Heart left ventricle (tissue), 16 donors: Measurements from ENCODE around the gene NPAS2. TPM values are rescaled to one million over a fixed set of nuclear protein-coding genes. Genes with fewer than 3 reads are reported as not detected.
A peak's percentile ranks its signal among the peaks of the same experiment; 100 is the strongest.

ENCODE experiments used
- ATAC-seq, 4 donors: fragments of 200-7000 bp; cut with Tn5 transposase; one replicate each; pipeline ENCODE4 v1.9.1; 2020 to 2022; ENCODE audit warnings: moderate library complexity in 4 of 4, mild to moderate bottlenecking in 3 of 4, moderate number of reproducible peaks in 1 of 4
- DNase-seq, 5 donors: peaks; one replicate each; pipeline ENCODE4 v3.0.0-alpha.2; 2020
- H3K27ac ChIP-seq, 12 donors: fragments of 200-600 bp; sonication (generic) in 4 of 12; one replicate each; pipeline versions ENCODE4 v1.5.0 to v1.8.0; 2016 to 2022; ENCODE audit warnings: mild to moderate bottlenecking in 2 of 12
- H3K27me3 ChIP-seq, 9 donors: fragments of 200-600 bp; sonication (generic) in 2 of 9; one replicate each; pipeline versions ENCODE4 v1.5.1 to v1.8.0; 2016 to 2022; ENCODE audit warnings: mild to moderate bottlenecking in 3 of 9
- H3K36me3 ChIP-seq, 9 donors: fragments of 200-600 bp; sonication (generic) in 2 of 9; one replicate each; pipeline versions ENCODE4 v1.5.0 to v1.8.0; 2018 to 2022; ENCODE audit warnings: mild to moderate bottlenecking in 2 of 9
- H3K4me1 ChIP-seq, 12 donors: fragments of 200-600 bp; sonication (generic) in 4 of 12; one replicate each; pipeline versions ENCODE4 v1.5.0 to v1.8.0; 2016 to 2022; ENCODE audit warnings: mild to moderate bottlenecking in 3 of 12
- H3K4me3 ChIP-seq, 12 donors: fragments of 200-600 bp; sonication (generic) in 4 of 12; one replicate each; pipeline versions ENCODE4 v1.5.0 to v1.8.0; 2017 to 2022; ENCODE audit warnings: mild to moderate bottlenecking in 9 of 12, moderate library complexity in 4 of 12
- H3K9me3 ChIP-seq, 12 donors: fragments of 200-600 bp; sonication (generic) in 4 of 12; one replicate each; pipeline versions ENCODE4 v1.5.0 to v1.8.0; 2016 to 2022; ENCODE audit warnings: mild to moderate bottlenecking in 1 of 12
- POLR2A ChIP-seq, 2 donors: fragments of 450-650 bp; IDR thresholded peaks; one replicate each; pipeline ENCODE4 v1.6.1; 2017; ENCODE audit warnings: antibody characterized with exemption in 2 of 2, mild to moderate bottlenecking in 2 of 2, moderate library complexity in 2 of 2
- WGBS, 4 donors: extraction: QIAGEN DNeasy Blood & Tissue Kit in 2 of 4; methylation state at CpG; one replicate each; pipeline versions ENCODE4 v1.1.5 to v1.1.7; 2013 to 2018; 5-methylcytosine and 5-hydroxymethylcytosine counted together
- intact Hi-C, 10 donors: fragments of 100-400 bp; cut with DNase I; formaldehyde crosslinking; loops; one replicate each; pipeline versions ENCODE4 v1.11.1 to v1.14.2; 2022
- polyA plus RNA-seq, 2 donors: library from polyadenylated mRNA; stranded (reverse); fragments of 200-250 nt; gene quantifications; one replicate each; pipeline ENCODE4 v1.2.3, GENCODE V29; 2013
- total RNA-seq, 9 donors: library from RNA; depleted of rRNA in 2 of 9; stranded (reverse); fragments of >200 nt in 2 of 9; fragmentation: NEBNext Ultra II Directional in 3 of 9; extraction: Animal tissue kit (Norgen Biotek cat#: 25700) in 3 of 9; gene quantifications; one replicate each; pipeline versions ENCODE4 v1.1.0 to v1.2.4, GENCODE V29; 2016 to 2023
- TF ChIP-seq, protein P1 (sequence below), 12 donors: fragments of 200-600 bp; sonication (generic) in 4 of 12; IDR thresholded peaks; one replicate each; pipeline versions ENCODE4 v1.5.0 to v1.8.0; 2018 to 2022; ENCODE audit warnings: antibody characterized with exemption in 12 of 12, mild to moderate bottlenecking in 5 of 12
- donor health status: ischemic (EF 13 %, LVEDD 7.1; RV severe dilation, severe dysfunction).
- donor health status: healthy with polysubstance abuse.
- donor health status: DM: no; HTN: yes; CAD: no.
- donor health status: DM: no; HTN: no; CAD: no.
- donor health status: ischemic (EF 25% LVEDD 6.9; RV normal size, moderate dysfunction).
- donor health status: ischemic (EF 25% LVEDD 5.7; RV mildly dilated, moderate dysfunction).
- donor health status: healthy.
- donor health status: DM: yes; HTN: yes; CAD: no.
- donor health status: ischemic (EF 35%, LVEDD 5.7; RV mildly dilated, moderate dysfunction).
- donor health status: nonischemic (EF 11% LVEDD 7.7; RV severe dilation, severe dysfunction).
- donor health status: DM: yes; HTN: yes; CAD: no.
- donor health status: PGD.
- donor health status: ischemic (EF 29% LVEDD 5.4; RV normal size, mild dysfunction).
- donor health status: nonischemic (EF 23%, LVEDD 6.1; RV moderate dilation, normal function).

NPAS2 gene
- total and polyA plus RNA-seq, 11 donors: 28.2 to 144 (median 43.3) TPM

- H3K27me3 ChIP-seq: no peaks in the 10 kb centered on the region
- intact Hi-C loops: loop anchor here in 7 of 10 donors (5.0 to 10.0 kb wide), 3 partner anchors 141 to 196 kb away; partner anchors contain the start of gene TBC1D8 (in 1 of the 7)
- TF ChIP-seq, protein P1, sequence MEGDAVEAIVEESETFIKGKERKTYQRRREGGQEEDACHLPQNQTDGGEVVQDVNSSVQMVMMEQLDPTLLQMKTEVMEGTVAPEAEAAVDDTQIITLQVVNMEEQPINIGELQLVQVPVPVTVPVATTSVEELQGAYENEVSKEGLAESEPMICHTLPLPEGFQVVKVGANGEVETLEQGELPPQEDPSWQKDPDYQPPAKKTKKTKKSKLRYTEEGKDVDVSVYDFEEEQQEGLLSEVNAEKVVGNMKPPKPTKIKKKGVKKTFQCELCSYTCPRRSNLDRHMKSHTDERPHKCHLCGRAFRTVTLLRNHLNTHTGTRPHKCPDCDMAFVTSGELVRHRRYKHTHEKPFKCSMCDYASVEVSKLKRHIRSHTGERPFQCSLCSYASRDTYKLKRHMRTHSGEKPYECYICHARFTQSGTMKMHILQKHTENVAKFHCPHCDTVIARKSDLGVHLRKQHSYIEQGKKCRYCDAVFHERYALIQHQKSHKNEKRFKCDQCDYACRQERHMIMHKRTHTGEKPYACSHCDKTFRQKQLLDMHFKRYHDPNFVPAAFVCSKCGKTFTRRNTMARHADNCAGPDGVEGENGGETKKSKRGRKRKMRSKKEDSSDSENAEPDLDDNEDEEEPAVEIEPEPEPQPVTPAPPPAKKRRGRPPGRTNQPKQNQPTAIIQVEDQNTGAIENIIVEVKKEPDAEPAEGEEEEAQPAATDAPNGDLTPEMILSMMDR (IDR thresholded peaks at IDR 0.05): no peak
- TF ChIP-seq POLR2A (IDR thresholded peaks at IDR 0.05): no peak
- WGBS, 4 donors: 85 to 89% (median 87%) methylated on average over 10 of the region's 10 CpGs
- H3K27ac ChIP-seq: no peak overlapping the region
- peaks cover 0 to 87% (median 57%) of the 10 kb centered on the region in 9 donors for H3K36me3 ChIP-seq
- ATAC-seq: no peak
- no peak overlapping the region for H3K4me3 ChIP-seq
- peaks cover 0 to 8% (median 0%) of the 10 kb centered on the region in 12 donors for H3K4me1 ChIP-seq
- DNase-seq: no peak
- H3K9me3 ChIP-seq: no peaks in the 10 kb centered on the region
Observed at GRCh38 chr2:101011152-101011551, 191.2 kb downstream of the NPAS2 start.

DNA sequence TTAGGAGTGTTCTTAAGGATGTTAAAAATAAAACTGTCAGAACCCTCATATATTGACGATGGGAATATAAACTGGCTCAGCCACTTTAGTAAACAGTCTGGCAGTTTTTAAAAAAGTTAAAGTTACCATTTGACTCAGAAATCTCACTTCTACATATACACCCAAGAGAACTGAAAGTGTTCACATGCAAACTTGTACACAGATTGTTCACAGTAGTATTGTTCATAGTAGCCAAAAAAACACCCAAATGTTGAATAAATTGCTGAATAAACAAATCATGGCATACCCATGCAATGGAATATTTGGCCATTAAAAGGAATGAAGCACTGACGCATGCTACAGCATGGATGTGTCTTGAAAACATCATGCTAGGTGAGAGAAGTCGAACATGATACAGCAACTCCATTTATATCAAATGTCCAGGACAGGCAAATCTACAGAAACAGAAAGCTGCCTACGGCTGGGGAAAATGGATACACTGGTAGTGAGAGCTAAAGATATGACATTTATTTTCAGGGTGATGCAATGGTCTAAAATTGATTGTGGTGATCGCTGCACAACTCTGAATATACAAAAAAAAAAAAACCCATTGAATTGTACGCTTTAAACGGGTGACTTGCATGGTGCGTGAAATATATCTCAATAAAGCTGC lies 192.2 kb downstream of the NPAS2 start:
- Histone ChIP-seq H3K4me3 (no peak overlapping the region), H3K27ac (no peak overlapping the region), H3K36me3 (peaks cover 0 to 79% (median 47%) of the 10 kb centered on the region in 9 donors), H3K4me1 (peaks cover 0 to 8% (median 0%) of the 10 kb centered on the region in 12 donors), H3K9me3 (no peaks in the 10 kb centered on the region), H3K27me3 (no peaks in the 10 kb centered on the region)
- DNase-seq (no peak), ATAC-seq (no peak)
- 59 to 71% (median 63%) methylated on average over 8 of the region's 8 CpGs for WGBS, 4 donors
- TF ChIP-seq POLR2A (IDR thresholded peaks at IDR 0.05): no peak
- TF ChIP-seq, protein P1 (IDR thresholded peaks at IDR 0.05): no peak
- intact Hi-C loops: loop anchor here (1.0 to 10.0 kb wide), 6 partner anchors 140 to 195 kb away; partner anchors contain the start of gene TBC1D8 (in 1 of the 10)

GRCh38 chr2:101012706-101013181 lies 192.8 kb downstream of the NPAS2 start:
- Histone ChIP-seq H3K27ac (no peak overlapping the region), H3K9me3 (no peaks in the 10 kb centered on the region), H3K4me1 (peaks cover 0 to 8% (median 0%) of the 10 kb centered on the region in 12 donors), H3K27me3 (no peaks in the 10 kb centered on the region), H3K4me3 (no peak overlapping the region), H3K36me3 (peaks cover 0 to 79% (median 41%) of the 10 kb centered on the region in 9 donors)
- 38 to 48% (median 45%) methylated on average over 5 of the region's 5 CpGs for WGBS, 4 donors
- intact Hi-C loops: loop anchor here (1.0 to 10.0 kb wide), 6 partner anchors 140 to 195 kb away; partner anchors contain the start of gene TBC1D8 (in 1 of the 10)
- DNase-seq: no peak
- peak in 1 of 4 donors; percentile 40 for ATAC-seq
- TF ChIP-seq POLR2A (IDR thresholded peaks at IDR 0.05): no peak
- TF ChIP-seq, protein P1 (IDR thresholded peaks at IDR 0.05): peak; percentile 67 to 89 (median 82)

DNA sequence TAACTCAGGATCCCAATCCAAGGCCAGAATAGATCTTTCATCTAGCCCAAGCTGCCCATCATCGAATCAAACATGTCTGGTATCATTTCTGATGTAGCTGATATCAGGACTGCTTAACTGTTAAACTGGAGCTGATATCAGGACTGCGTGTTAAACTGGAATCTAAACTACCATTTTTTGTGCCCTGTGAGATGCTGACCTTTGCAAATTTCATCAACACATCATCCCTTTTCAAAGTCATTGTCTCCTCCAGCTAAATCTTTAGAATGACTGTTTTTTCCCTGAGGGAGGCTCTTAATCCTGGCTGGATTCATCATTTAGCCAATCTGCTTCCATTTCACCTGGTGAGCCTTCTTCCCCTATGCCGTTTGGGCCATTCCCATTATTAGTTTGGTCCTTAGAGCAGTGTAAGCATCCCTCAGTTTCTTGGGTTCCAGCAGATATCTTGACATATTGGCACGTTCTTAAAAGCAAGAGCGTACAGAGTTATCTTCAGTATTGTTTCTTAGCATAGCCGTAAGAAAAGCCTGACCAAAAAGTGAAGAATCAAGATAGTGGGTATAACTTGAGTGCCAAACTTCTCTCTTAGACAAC lies 194.4 kb downstream of the NPAS2 start:
- no peaks in the 10 kb centered on the region for H3K9me3 ChIP-seq
- no peaks in the 10 kb centered on the region for H3K27me3 ChIP-seq
- DNase-seq (no peak), ATAC-seq (no peak)
- no peak overlapping the region for H3K4me3 ChIP-seq
- peaks cover 0 to 8% (median 0%) of the 10 kb centered on the region in 12 donors for H3K4me1 ChIP-seq
- TF ChIP-seq POLR2A (IDR thresholded peaks at IDR 0.05): no peak
- TF ChIP-seq, protein P1 (IDR thresholded peaks at IDR 0.05): no peak
- 83 to 90% (median 85%) methylated on average over 6 of the region's 6 CpGs for WGBS, 4 donors
- intact Hi-C loops: loop anchor here in 8 of 10 donors (1.0 to 10.0 kb wide), 5 partner anchors 138 to 193 kb away; partner anchors contain the start of gene TBC1D8 (in 1 of the 8)
- H3K27ac ChIP-seq: no peak overlapping the region
- peaks cover 0 to 79% (median 38%) of the 10 kb centered on the region in 9 donors for H3K36me3 ChIP-seq
